ENCODE measurements around the gene NUDC. TPM values are rescaled to one million over a fixed set of nuclear protein-coding genes. Genes with fewer than 3 reads are reported as not detected.

NUDC gene
- total RNA-seq, 1 experiment from 2014 or later: 118 TPM

DNA sequence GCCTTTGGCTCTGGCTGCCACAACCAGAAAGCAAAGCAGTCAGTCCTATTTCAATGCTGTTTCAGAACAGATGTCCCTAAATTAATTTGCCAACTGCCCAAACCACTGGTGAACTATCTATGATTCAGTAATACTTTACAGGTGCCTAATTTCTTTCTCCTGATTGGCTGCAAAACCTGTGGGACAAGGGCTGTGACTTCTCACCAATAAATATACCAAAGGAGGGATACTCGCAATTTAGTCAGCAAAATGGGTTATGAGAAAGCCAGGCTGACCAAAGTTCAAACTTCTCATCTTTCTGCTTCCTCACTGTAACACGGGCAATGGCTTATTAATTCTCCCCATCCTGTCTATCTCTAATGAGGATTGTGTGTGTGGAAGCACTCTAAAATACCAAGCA is 44.2 kb upstream of the NUDC start:
- Histone ChIP-seq H4K20me1 (ENCODE audit: control insufficient read depth, insufficient read depth, insufficient read length) (no peaks in the 10 kb centered on the region), H3K18ac (ENCODE audit: insufficient read length, low read depth, low read length) (no peak overlapping the region), H3K14ac (ENCODE audit: insufficient read depth, low read length) (no peak overlapping the region), H3K4me2 (ENCODE audit: insufficient read depth, insufficient read length, low read length) (no peak overlapping the region), H3K9ac (ENCODE audit: extremely low read depth, insufficient read length, low read length) (no peak overlapping the region), H2AFZ (ENCODE audit: low read length) (no peak overlapping the region), H2BK120ac (ENCODE audit: low read depth, low read length, poor library complexity, severe bottlenecking) (no peak overlapping the region), H2BK5ac (ENCODE audit: insufficient read length, low read length) (no peak overlapping the region), H3K56ac (ENCODE audit: insufficient read length, low read depth, low read length) (no peak overlapping the region), H2AK5ac (ENCODE audit: insufficient read length, low read length) (no peak overlapping the region), H2BK12ac (ENCODE audit: insufficient read length, low read depth, low read length) (no peak overlapping the region), H3K9me3 (ENCODE audit: control insufficient read depth, low read depth, low read length) (no peaks in the 10 kb centered on the region), H3K23me2 (ENCODE audit: insufficient read length, low read depth, low read length, poor library complexity, severe bottlenecking) (no peaks in the 10 kb centered on the region), H3K4ac (ENCODE audit: low read depth, low read length) (no peak overlapping the region), H3K27ac (ENCODE audit: insufficient read length, low read depth, low read length) (no peak overlapping the region), H3K23ac (ENCODE audit: insufficient read length, low read depth, low read length) (no peak overlapping the region), H4K91ac (ENCODE audit: insufficient read length, low read depth, low read length) (no peak overlapping the region), H3K27me3 (ENCODE audit: insufficient read depth, low read length) (no peaks in the 10 kb centered on the region), H3K79me2 (ENCODE audit: insufficient read depth, low read length) (no peaks in the 10 kb centered on the region), H4K5ac (ENCODE audit: insufficient read length, low read depth, low read length) (no peak overlapping the region), H3K79me1 (ENCODE audit: insufficient read depth, low read depth, low read length, poor library complexity, severe bottlenecking) (no peaks in the 10 kb centered on the region), H2BK15ac (ENCODE audit: low read depth, low read length) (no peak overlapping the region), H2BK20ac (ENCODE audit: low read depth, low read length, poor library complexity, severe bottlenecking) (no peak overlapping the region), H4K8ac (replicated peaks; ENCODE audit: insufficient read length, low read depth, low read length) (no peak overlapping the region), H3T11ph (ENCODE audit: low read length) (no peak overlapping the region), H3K4me1 (ENCODE audit: insufficient read depth, low read length) (no peaks in the 10 kb centered on the region; the same call in 1 of the 2 replicates)
- Mint-ChIP-seq H3K9me3 (no peaks in the 10 kb centered on the region), H3K4me3 (no peak overlapping the region), H3K27me3 (ENCODE audit: low read depth) (no peaks in the 10 kb centered on the region), H3K4me1 (peaks cover 0 to 8% of the 10 kb centered on the region in 2 experiments; a peak in 2 of 4 replicates), H3K36me3 (ENCODE audit: insufficient read depth in 1 of 3, low read depth in 3 of 3) (peaks cover 1 to 30% (median 18%) of the 10 kb centered on the region in 3 experiments; a peak in 6 of 7 replicates), H3K27ac (no peak overlapping the region)
- no CpG with 5 or more reads among the region's 2 CpGs for WGBS (ENCODE audit: extremely low coverage, insufficient read length, low lambda C conversion rate)
- no peak for DNase-seq
- TF ChIP-seq, protein P1, sequence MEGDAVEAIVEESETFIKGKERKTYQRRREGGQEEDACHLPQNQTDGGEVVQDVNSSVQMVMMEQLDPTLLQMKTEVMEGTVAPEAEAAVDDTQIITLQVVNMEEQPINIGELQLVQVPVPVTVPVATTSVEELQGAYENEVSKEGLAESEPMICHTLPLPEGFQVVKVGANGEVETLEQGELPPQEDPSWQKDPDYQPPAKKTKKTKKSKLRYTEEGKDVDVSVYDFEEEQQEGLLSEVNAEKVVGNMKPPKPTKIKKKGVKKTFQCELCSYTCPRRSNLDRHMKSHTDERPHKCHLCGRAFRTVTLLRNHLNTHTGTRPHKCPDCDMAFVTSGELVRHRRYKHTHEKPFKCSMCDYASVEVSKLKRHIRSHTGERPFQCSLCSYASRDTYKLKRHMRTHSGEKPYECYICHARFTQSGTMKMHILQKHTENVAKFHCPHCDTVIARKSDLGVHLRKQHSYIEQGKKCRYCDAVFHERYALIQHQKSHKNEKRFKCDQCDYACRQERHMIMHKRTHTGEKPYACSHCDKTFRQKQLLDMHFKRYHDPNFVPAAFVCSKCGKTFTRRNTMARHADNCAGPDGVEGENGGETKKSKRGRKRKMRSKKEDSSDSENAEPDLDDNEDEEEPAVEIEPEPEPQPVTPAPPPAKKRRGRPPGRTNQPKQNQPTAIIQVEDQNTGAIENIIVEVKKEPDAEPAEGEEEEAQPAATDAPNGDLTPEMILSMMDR (conservative IDR thresholded peaks at IDR 0.05): no peak
